ENCODE data around the gene SKAP1. TPM values are rescaled to one million over a fixed set of nuclear protein-coding genes. Genes with fewer than 3 reads are reported as not detected.

Gene SKAP1
- total and polyA plus RNA-seq, 4 donors, result 0.84 to 3.6 (median 3.1) TPM; not detected in 1

- H3K4me1 ChIP-seq (ENCODE audit: control insufficient read depth in 1 of 2, insufficient read depth in 2 of 2, low read length in 2 of 2), result no peaks in the 10 kb centered on the region
- no peaks in the 10 kb centered on the region for H3K27me3 ChIP-seq (ENCODE audit: control insufficient read depth in 1 of 2, insufficient read depth in 2 of 2, low read length in 1 of 2)
- DNase-seq (no peak), ATAC-seq (ENCODE audit: low FRiP score) (no peak)
- H3K27ac ChIP-seq (ENCODE audit: low read depth in 1 of 2, low read length in 2 of 2), result no peak overlapping the region
- H3K9me3 ChIP-seq (ENCODE audit: control insufficient read depth, low read length), result no peaks in the 10 kb centered on the region
- intact Hi-C loops (cut with DNase I), result no loop called here
- no peaks in the 10 kb centered on the region for H3K36me3 ChIP-seq (ENCODE audit: control insufficient read depth in 1 of 2, insufficient read depth in 2 of 2, low read length in 1 of 2)
- WGBS, 2 donors, result 55 to 57% methylated on average over 1 of the region's 1 CpG
- no peak overlapping the region for H3K4me3 ChIP-seq (ENCODE audit: low read length in 2 of 2)
Observed at GRCh38 chr17:48229936-48230335, 200.1 kb downstream of the SKAP1 start.

- ATAC-seq (ENCODE audit: low FRiP score), result no peak
- H3K27ac ChIP-seq (ENCODE audit: low read depth in 1 of 2, low read length in 2 of 2), result no peak overlapping the region
- intact Hi-C loops (cut with DNase I), result no loop called here
- H3K36me3 ChIP-seq (ENCODE audit: control insufficient read depth in 1 of 2, insufficient read depth in 2 of 2, low read length in 1 of 2), result no peaks in the 10 kb centered on the region
- H3K4me1 ChIP-seq (ENCODE audit: control insufficient read depth in 1 of 2, insufficient read depth in 2 of 2, low read length in 2 of 2), result no peaks in the 10 kb centered on the region
- no peak for DNase-seq
- H3K9me3 ChIP-seq (ENCODE audit: control insufficient read depth, low read length), result no peaks in the 10 kb centered on the region
- H3K27me3 ChIP-seq (ENCODE audit: control insufficient read depth in 1 of 2, insufficient read depth in 2 of 2, low read length in 1 of 2), result no peaks in the 10 kb centered on the region
- whole genome bisulfite sequencing, 2 donors, result 71 to 81% methylated on average over 1 of the region's 1 CpG
- H3K4me3 ChIP-seq (ENCODE audit: low read length in 2 of 2), result no peak overlapping the region
Observed at GRCh38 chr17:48228720-48229119, 201.3 kb downstream of the SKAP1 start.

GRCh38 chr17:48225725-48226567, 204.1 kb downstream of the SKAP1 start:
- H3K36me3 ChIP-seq (ENCODE audit: control insufficient read depth in 1 of 2, insufficient read depth in 2 of 2, low read length in 1 of 2), result no peaks in the 10 kb centered on the region
- ATAC-seq (ENCODE audit: low FRiP score) (no peak), DNase-seq (no peak)
- H3K4me3 ChIP-seq (ENCODE audit: low read length in 2 of 2), result no peak overlapping the region
- 32 to 37% methylated on average over 6 of the region's 6 CpGs for WGBS, 2 donors
- no peaks in the 10 kb centered on the region for H3K4me1 ChIP-seq (ENCODE audit: control insufficient read depth in 1 of 2, insufficient read depth in 2 of 2, low read length in 2 of 2)
- intact Hi-C loops (cut with DNase I), result no loop called here
- no peaks in the 10 kb centered on the region for H3K27me3 ChIP-seq (ENCODE audit: control insufficient read depth in 1 of 2, insufficient read depth in 2 of 2, low read length in 1 of 2)
- no peak overlapping the region for H3K27ac ChIP-seq (ENCODE audit: low read depth in 1 of 2, low read length in 2 of 2)
- H3K9me3 ChIP-seq (ENCODE audit: control insufficient read depth, low read length), result no peaks in the 10 kb centered on the region

GRCh38 chr17:48223945-48224344, 206.1 kb downstream of the SKAP1 start:
- DNase-seq, result no peak
- no peaks in the 10 kb centered on the region for H3K27me3 ChIP-seq (ENCODE audit: control insufficient read depth in 1 of 2, insufficient read depth in 2 of 2, low read length in 1 of 2)
- intact Hi-C loops (cut with DNase I), result no loop called here

GRCh38 chr17:48219617-48220016, 210.4 kb downstream of the SKAP1 start:
- ATAC-seq (ENCODE audit: low FRiP score) (no peak), DNase-seq (no peak)
- H3K36me3 ChIP-seq (ENCODE audit: control insufficient read depth in 1 of 2, insufficient read depth in 2 of 2, low read length in 1 of 2), result no peaks in the 10 kb centered on the region
- no peaks in the 10 kb centered on the region for H3K4me1 ChIP-seq (ENCODE audit: control insufficient read depth in 1 of 2, insufficient read depth in 2 of 2, low read length in 2 of 2)
- intact Hi-C loops (cut with DNase I), result no loop called here
- no peak overlapping the region for H3K4me3 ChIP-seq (ENCODE audit: low read length in 2 of 2)
- no peak overlapping the region for H3K27ac ChIP-seq (ENCODE audit: low read depth in 1 of 2, low read length in 2 of 2)
- 0 to 29% methylated on average over 1 of the region's 1 CpG for WGBS, 2 donors
- H3K27me3 ChIP-seq (ENCODE audit: control insufficient read depth in 1 of 2, insufficient read depth in 2 of 2, low read length in 1 of 2), result no peaks in the 10 kb centered on the region
- H3K9me3 ChIP-seq (ENCODE audit: control insufficient read depth, low read length), result no peaks in the 10 kb centered on the region

More at GRCh38 chr17:48223945-48224344, 206.1 kb downstream of the SKAP1 start:
- no peak for ATAC-seq (ENCODE audit: low FRiP score)
- Histone ChIP-seq H3K4me1 (ENCODE audit: control insufficient read depth in 1 of 2, insufficient read depth in 2 of 2, low read length in 2 of 2) (no peaks in the 10 kb centered on the region), H3K4me3 (ENCODE audit: low read length in 2 of 2) (no peak overlapping the region), H3K9me3 (ENCODE audit: control insufficient read depth, low read length) (no peaks in the 10 kb centered on the region), H3K36me3 (ENCODE audit: control insufficient read depth in 1 of 2, insufficient read depth in 2 of 2, low read length in 1 of 2) (no peaks in the 10 kb centered on the region), H3K27ac (ENCODE audit: low read depth in 1 of 2, low read length in 2 of 2) (no peak overlapping the region)

GRCh38 chr17:48215583-48216139, 214.4 kb downstream of the SKAP1 start:
- H3K27ac ChIP-seq (ENCODE audit: low read depth in 1 of 2, low read length in 2 of 2), result no peak overlapping the region
- no peaks in the 10 kb centered on the region for H3K4me1 ChIP-seq (ENCODE audit: control insufficient read depth in 1 of 2, insufficient read depth in 2 of 2, low read length in 2 of 2)
- intact Hi-C loops (cut with DNase I), result no loop called here
- no peak for DNase-seq
- H3K9me3 ChIP-seq (ENCODE audit: control insufficient read depth, low read length), result no peaks in the 10 kb centered on the region
- 20 to 27% methylated on average over 1 of the region's 1 CpG for WGBS, 2 donors
- H3K27me3 ChIP-seq (ENCODE audit: control insufficient read depth in 1 of 2, insufficient read depth in 2 of 2, low read length in 1 of 2), result peaks cover 0 to 1% of the 10 kb centered on the region in 2 donors
- no peak overlapping the region for H3K4me3 ChIP-seq (ENCODE audit: low read length in 2 of 2)
- ATAC-seq (ENCODE audit: low FRiP score), result no peak
- H3K36me3 ChIP-seq (ENCODE audit: control insufficient read depth in 1 of 2, insufficient read depth in 2 of 2, low read length in 1 of 2), result no peaks in the 10 kb centered on the region

- intact Hi-C loops (cut with DNase I), result no loop called here
- H3K9me3 ChIP-seq (ENCODE audit: control insufficient read depth, low read length), result no peaks in the 10 kb centered on the region
- 51 to 66% methylated on average over 2 of the region's 2 CpGs for WGBS, 2 donors
Observed at GRCh38 chr17:48213797-48214196, 216.2 kb downstream of the SKAP1 start.

GRCh38 chr17:48211787-48212186, 218.2 kb downstream of the SKAP1 start:
- H3K27ac ChIP-seq (ENCODE audit: low read depth in 1 of 2, low read length in 2 of 2), result no peak overlapping the region
- H3K27me3 ChIP-seq (ENCODE audit: control insufficient read depth in 1 of 2, insufficient read depth in 2 of 2, low read length in 1 of 2), result peaks cover 0 to 1% of the 10 kb centered on the region in 2 donors
- DNase-seq, result no peak
- WGBS, 2 donors, result 76 to 79% methylated on average over 4 of the region's 4 CpGs
- intact Hi-C loops (cut with DNase I), result no loop called here
- H3K9me3 ChIP-seq (ENCODE audit: control insufficient read depth, low read length), result no peaks in the 10 kb centered on the region
- H3K4me1 ChIP-seq (ENCODE audit: control insufficient read depth in 1 of 2, insufficient read depth in 2 of 2, low read length in 2 of 2), result no peaks in the 10 kb centered on the region
- H3K4me3 ChIP-seq (ENCODE audit: low read length in 2 of 2), result no peak overlapping the region
- no peaks in the 10 kb centered on the region for H3K36me3 ChIP-seq (ENCODE audit: control insufficient read depth in 1 of 2, insufficient read depth in 2 of 2, low read length in 1 of 2)
- ATAC-seq (ENCODE audit: low FRiP score), result no peak

More at GRCh38 chr17:48213797-48214196, 216.2 kb downstream of the SKAP1 start:
- H3K4me3 ChIP-seq (ENCODE audit: low read length in 2 of 2), result no peak overlapping the region
- H3K4me1 ChIP-seq (ENCODE audit: control insufficient read depth in 1 of 2, insufficient read depth in 2 of 2, low read length in 2 of 2), result no peaks in the 10 kb centered on the region
- peaks cover 0 to 1% of the 10 kb centered on the region in 2 donors for H3K27me3 ChIP-seq (ENCODE audit: control insufficient read depth in 1 of 2, insufficient read depth in 2 of 2, low read length in 1 of 2)
- ATAC-seq (ENCODE audit: low FRiP score) (no peak), DNase-seq (no peak)
- no peak overlapping the region for H3K27ac ChIP-seq (ENCODE audit: low read depth in 1 of 2, low read length in 2 of 2)
- no peaks in the 10 kb centered on the region for H3K36me3 ChIP-seq (ENCODE audit: control insufficient read depth in 1 of 2, insufficient read depth in 2 of 2, low read length in 1 of 2)

- H3K4me3 ChIP-seq (ENCODE audit: low read length in 2 of 2), result no peak overlapping the region
- ATAC-seq (ENCODE audit: low FRiP score), result no peak
- no peak overlapping the region for H3K27ac ChIP-seq (ENCODE audit: low read depth in 1 of 2, low read length in 2 of 2)
- DNase-seq, result no peak
- H3K9me3 ChIP-seq (ENCODE audit: control insufficient read depth, low read length), result no peaks in the 10 kb centered on the region
- H3K27me3 ChIP-seq (ENCODE audit: control insufficient read depth in 1 of 2, insufficient read depth in 2 of 2, low read length in 1 of 2), result peaks cover 0 to 1% of the 10 kb centered on the region in 2 donors
- intact Hi-C loops (cut with DNase I), result no loop called here
- H3K4me1 ChIP-seq (ENCODE audit: control insufficient read depth in 1 of 2, insufficient read depth in 2 of 2, low read length in 2 of 2), result no peaks in the 10 kb centered on the region
- H3K36me3 ChIP-seq (ENCODE audit: control insufficient read depth in 1 of 2, insufficient read depth in 2 of 2, low read length in 1 of 2), result no peaks in the 10 kb centered on the region
Observed at GRCh38 chr17:48211011-48211410, 219.0 kb downstream of the SKAP1 start.

All from aorta (tissue), 5 donors.